Stimulated activated CD4-positive, alpha-beta T cell treated with anti-CD3 and anti-CD28 coated beads, Interleukin-2, amount 100 ng/mL, for 48 hours (primary cell): ENCODE data around the gene WWOX.

Source experiments
- DNase-seq, 2 donors: peaks; one replicate each; pipeline ENCODE4 v3.0.0-alpha.2; 2020

Gene WWOX

GRCh38 chr16:78198288-78198687 is 98.8 kb downstream of the WWOX start:
- no peak for DNase-seq

GRCh38 chr16:78199325-78200022 is 100.0 kb downstream of the WWOX start:
- no peak for DNase-seq

GRCh38 chr16:78200023-78200389 is 100.6 kb downstream of the WWOX start:
- DNase-seq = no peak

GRCh38 chr16:78200623-78201096 is 101.2 kb downstream of the WWOX start:
- DNase-seq = no peak

GRCh38 chr16:78205506-78205905 is 106.1 kb downstream of the WWOX start:
- no peak for DNase-seq

GRCh38 chr16:78206623-78207223 is 107.3 kb downstream of the WWOX start:
- no peak for DNase-seq

GRCh38 chr16:78209951-78210661 is 110.7 kb downstream of the WWOX start:
- DNase-seq = no peak

GRCh38 chr16:78211020-78211599 is 111.7 kb downstream of the WWOX start:
- DNase-seq = no peak

- DNase-seq = no peak
Measured at GRCh38 chr16:78211946-78212345, 112.5 kb downstream of the WWOX start.

GRCh38 chr16:78212674-78213073 is 113.2 kb downstream of the WWOX start:
- no peak for DNase-seq

GRCh38 chr16:78213751-78214150 is 114.3 kb downstream of the WWOX start:
- no peak for DNase-seq

- DNase-seq = no peak
Measured at GRCh38 chr16:78215222-78215621, 115.8 kb downstream of the WWOX start.

- no peak for DNase-seq
Measured at GRCh38 chr16:78216166-78216745, 116.8 kb downstream of the WWOX start.

- DNase-seq = no peak
Measured at GRCh38 chr16:78217276-78217675, 117.8 kb downstream of the WWOX start.

- no peak for DNase-seq
Measured at GRCh38 chr16:78218279-78218678, 118.8 kb downstream of the WWOX start.

- no peak for DNase-seq
Measured at GRCh38 chr16:78218856-78219651, 119.6 kb downstream of the WWOX start.

- no peak for DNase-seq
Measured at GRCh38 chr16:78220571-78220970, 121.1 kb downstream of the WWOX start.

GRCh38 chr16:78221892-78222291 is 122.4 kb downstream of the WWOX start:
- no peak for DNase-seq

GRCh38 chr16:78224342-78224741 is 124.9 kb downstream of the WWOX start:
- no peak for DNase-seq

- no peak for DNase-seq
Measured at GRCh38 chr16:78225919-78226318, 126.5 kb downstream of the WWOX start.

- DNase-seq = no peak
Measured at GRCh38 chr16:78227855-78228254, 128.4 kb downstream of the WWOX start.

GRCh38 chr16:78228704-78229103 is 129.2 kb downstream of the WWOX start:
- DNase-seq = no peak

GRCh38 chr16:78230832-78231231 is 131.4 kb downstream of the WWOX start:
- DNase-seq = no peak
